ENCODE measurements around the gene EFNA3. TPM values are rescaled to one million over a fixed set of nuclear protein-coding genes. Genes with fewer than 3 reads are reported as not detected.

The EFNA3 gene
- polyA plus RNA-seq, 4 donors: 2.0 to 7.0 (median 5.4) TPM

- H3K27me3 ChIP-seq (ENCODE audit: control insufficient read depth in 3 of 3, insufficient read depth in 3 of 3, low read length in 3 of 3): peaks cover 0 to 15% (median 0%) of the 10 kb centered on the region in 3 donors
- 29 to 61% (median 48%) methylated on average over 7 of the region's 7 CpGs for WGBS, 3 donors
- peak overlapping the region in 2 of 3 donors; percentile 8 to 83 for H3K27ac ChIP-seq (ENCODE audit: low read depth in 1 of 3, low read length in 2 of 3)
- peaks cover 0 to 46% (median 0%) of the 10 kb centered on the region in 3 donors for H3K36me3 ChIP-seq (ENCODE audit: control insufficient read depth in 3 of 3, insufficient read depth in 2 of 3, low read depth in 1 of 3, low read length in 3 of 3)
- H3K9me3 ChIP-seq (ENCODE audit: control insufficient read depth in 2 of 2, insufficient read depth in 1 of 2, low read depth in 1 of 2, low read length in 1 of 2): no peaks in the 10 kb centered on the region
- no peak for FAIRE-seq
- peaks cover 0 to 64% (median 3%) of the 10 kb centered on the region in 3 donors for H3K4me1 ChIP-seq (ENCODE audit: control insufficient read depth in 3 of 3, insufficient read depth in 2 of 3, low read depth in 1 of 3, low read length in 2 of 3)
- peak in 1 of 2 donors; percentile 43 for DNase-seq
- H3K4me3 ChIP-seq (ENCODE audit: low read depth in 1 of 3, low read length in 3 of 3): no peak overlapping the region
These were observed 9.0 kb upstream of the EFNA3 start for GRCh38 chr1:155069551-155070157.

DNA sequence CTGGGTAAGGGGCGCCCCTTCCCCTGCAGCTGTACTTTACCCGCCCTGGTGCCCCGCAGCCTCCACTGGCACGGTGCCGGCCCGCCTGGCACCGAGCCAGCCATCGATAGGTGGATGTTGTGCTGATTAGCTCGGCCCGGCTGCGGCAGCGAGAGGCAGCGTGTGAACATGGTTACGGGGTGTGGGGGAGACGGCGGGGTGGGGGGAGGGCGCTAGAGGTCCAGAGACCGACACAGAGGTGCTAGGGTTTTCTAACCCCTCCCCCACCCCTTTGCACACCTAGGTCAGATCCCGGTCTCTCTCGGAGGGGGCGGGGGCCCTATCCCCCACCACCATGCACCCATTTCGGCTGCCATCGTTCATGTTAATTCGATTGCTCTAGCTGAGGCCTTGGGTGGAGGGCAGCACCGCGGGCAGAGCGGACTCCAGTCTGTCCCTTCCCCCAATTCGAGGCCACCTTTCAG is 8.4 kb upstream of the EFNA3 start:
- Histone ChIP-seq H3K9me3 (ENCODE audit: control insufficient read depth in 2 of 2, insufficient read depth in 1 of 2, low read depth in 1 of 2, low read length in 1 of 2) (no peaks in the 10 kb centered on the region), H3K4me1 (ENCODE audit: control insufficient read depth in 3 of 3, insufficient read depth in 2 of 3, low read depth in 1 of 3, low read length in 2 of 3) (peaks cover 0 to 60% (median 0%) of the 10 kb centered on the region in 3 donors), H3K4me3 (ENCODE audit: low read depth in 1 of 3, low read length in 3 of 3) (peak overlapping the region in 1 of 3 donors; percentile 41), H3K27ac (ENCODE audit: low read depth in 1 of 3, low read length in 2 of 3) (peak overlapping the region in 2 of 3 donors; percentile 8 to 83), H3K36me3 (ENCODE audit: control insufficient read depth in 3 of 3, insufficient read depth in 2 of 3, low read depth in 1 of 3, low read length in 3 of 3) (peaks cover 0 to 43% (median 0%) of the 10 kb centered on the region in 3 donors), H3K27me3 (ENCODE audit: control insufficient read depth in 3 of 3, insufficient read depth in 3 of 3, low read length in 3 of 3) (peaks cover 0 to 15% (median 0%) of the 10 kb centered on the region in 3 donors)
- FAIRE-seq: no peak
- peak; percentile 50 to 89 for DNase-seq
- WGBS, 3 donors: 16 to 36% (median 21%) methylated on average over 26 to 28 of the region's 28 CpGs

DNA sequence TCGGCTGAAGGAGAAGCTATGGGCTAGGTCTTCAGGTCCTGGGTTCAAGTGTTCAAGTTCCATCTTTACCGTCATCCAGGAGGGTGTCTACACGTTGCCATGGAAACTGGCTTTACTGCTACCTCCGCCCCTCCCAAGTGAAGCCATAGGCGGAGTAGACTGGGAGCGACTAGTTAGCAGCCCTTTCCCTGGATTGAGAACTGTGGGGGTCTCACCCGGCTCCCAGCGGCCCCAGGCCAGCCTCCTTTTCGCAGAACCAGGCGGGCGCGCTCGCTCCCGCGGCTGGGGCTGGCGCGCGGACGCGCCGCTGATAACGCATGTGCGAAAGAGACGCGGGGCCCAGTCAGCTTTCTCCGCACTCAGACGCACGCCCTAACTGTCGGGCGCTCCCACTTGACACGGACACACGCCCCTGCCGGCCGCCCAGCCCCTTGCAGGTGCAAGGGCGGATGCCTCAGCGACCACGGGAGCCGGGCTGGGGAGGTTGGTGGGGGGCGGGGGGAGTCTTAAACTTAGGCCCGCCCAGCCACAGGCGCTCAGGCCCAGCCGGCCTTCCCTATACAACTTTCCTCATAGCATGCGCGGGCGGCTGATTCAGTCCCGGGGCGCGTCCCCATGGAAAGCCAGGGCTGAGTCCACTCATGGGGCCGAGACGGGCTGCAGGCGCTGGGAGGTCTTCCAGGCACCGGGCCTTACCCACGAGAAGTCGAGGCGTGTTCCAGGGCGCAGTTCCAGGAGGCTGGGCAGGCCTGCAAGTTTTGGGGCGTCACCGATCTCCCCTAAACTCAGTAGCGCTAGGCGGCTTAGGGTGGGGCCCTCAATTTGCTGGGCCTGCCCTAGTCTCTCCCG is 7.7 kb upstream of the EFNA3 start:
- Histone ChIP-seq H3K36me3 (ENCODE audit: control insufficient read depth in 3 of 3, insufficient read depth in 2 of 3, low read depth in 1 of 3, low read length in 3 of 3) (peaks cover 0 to 38% (median 0%) of the 10 kb centered on the region in 3 donors), H3K27me3 (ENCODE audit: control insufficient read depth in 3 of 3, insufficient read depth in 3 of 3, low read length in 3 of 3) (peaks cover 0 to 15% (median 0%) of the 10 kb centered on the region in 3 donors), H3K4me1 (ENCODE audit: control insufficient read depth in 3 of 3, insufficient read depth in 2 of 3, low read depth in 1 of 3, low read length in 2 of 3) (peaks cover 0 to 54% (median 0%) of the 10 kb centered on the region in 3 donors), H3K4me3 (ENCODE audit: low read depth in 1 of 3, low read length in 3 of 3) (peak overlapping the region in 2 of 3 donors; percentile 4 to 41), H3K9me3 (ENCODE audit: control insufficient read depth in 2 of 2, insufficient read depth in 1 of 2, low read depth in 1 of 2, low read length in 1 of 2) (no peaks in the 10 kb centered on the region), H3K27ac (ENCODE audit: low read depth in 1 of 3, low read length in 2 of 3) (peak overlapping the region in 2 of 3 donors; percentile 53 to 83)
- 3 to 8% (median 4%) methylated on average over 56 to 61 of the region's 61 CpGs for WGBS, 3 donors
- DNase-seq (peak; percentile 81 to 95), FAIRE-seq (no peak)

GRCh38 chr1:155071701-155072100 is 6.9 kb upstream of the EFNA3 start:
- Histone ChIP-seq H3K27ac (ENCODE audit: low read depth in 1 of 3, low read length in 2 of 3) (peak overlapping the region in 1 of 3 donors; percentile 83), H3K27me3 (ENCODE audit: control insufficient read depth in 3 of 3, insufficient read depth in 3 of 3, low read length in 3 of 3) (peaks cover 0 to 15% (median 0%) of the 10 kb centered on the region in 3 donors), H3K36me3 (ENCODE audit: control insufficient read depth in 3 of 3, insufficient read depth in 2 of 3, low read depth in 1 of 3, low read length in 3 of 3) (peaks cover 0 to 31% (median 0%) of the 10 kb centered on the region in 3 donors), H3K4me1 (ENCODE audit: control insufficient read depth in 3 of 3, insufficient read depth in 2 of 3, low read depth in 1 of 3, low read length in 2 of 3) (peaks cover 0 to 47% (median 0%) of the 10 kb centered on the region in 3 donors), H3K9me3 (ENCODE audit: control insufficient read depth in 2 of 2, insufficient read depth in 1 of 2, low read depth in 1 of 2, low read length in 1 of 2) (no peaks in the 10 kb centered on the region), H3K4me3 (ENCODE audit: low read depth in 1 of 3, low read length in 3 of 3) (peak overlapping the region in 1 of 3 donors; percentile 41)
- whole genome bisulfite sequencing, 3 donors: 58 to 80% (median 65%) methylated on average over 14 of the region's 14 CpGs
- no peak for FAIRE-seq
- DNase-seq: peak in 1 of 2 donors; percentile 59

DNA sequence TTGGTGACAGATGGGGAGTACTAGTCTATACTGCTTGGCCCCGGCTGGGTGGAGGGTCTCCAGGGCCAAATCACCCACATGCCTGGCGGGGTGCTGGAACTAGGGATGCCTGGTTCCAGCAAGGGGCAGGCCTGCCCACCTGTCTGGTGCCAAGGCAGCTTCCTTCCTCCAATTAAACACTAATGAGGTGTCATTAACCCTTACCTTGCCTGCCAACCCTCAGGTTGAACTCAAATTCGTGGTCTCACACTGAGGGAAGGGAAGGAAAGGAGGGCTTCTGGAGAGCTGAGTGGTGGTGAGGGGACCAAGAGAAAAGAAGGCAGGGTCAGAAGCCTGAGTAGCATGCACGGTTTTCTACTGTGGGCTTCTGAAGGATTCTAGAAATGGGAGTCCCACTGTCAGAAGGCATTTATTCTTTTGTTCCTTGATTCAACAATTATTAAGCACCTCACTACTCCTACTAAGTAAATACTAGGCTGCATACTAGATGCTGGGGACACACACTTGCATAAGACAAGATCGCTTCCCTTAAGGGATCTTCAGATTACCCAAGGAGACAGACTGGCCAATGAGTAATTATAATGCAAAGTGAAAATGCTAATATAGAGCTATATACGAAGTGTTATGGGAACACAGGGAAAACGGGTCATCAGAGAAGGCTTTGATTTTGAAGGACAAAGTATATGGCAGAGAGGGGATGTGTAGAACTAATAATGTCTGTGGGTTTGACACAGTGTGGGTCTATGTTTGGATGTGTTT is 5.9 kb upstream of the EFNA3 start:
- DNase-seq: no peak
- FAIRE-seq: no peak
- Histone ChIP-seq H3K36me3 (ENCODE audit: control insufficient read depth in 3 of 3, insufficient read depth in 2 of 3, low read depth in 1 of 3, low read length in 3 of 3) (peaks cover 0 to 22% (median 0%) of the 10 kb centered on the region in 3 donors), H3K27me3 (ENCODE audit: control insufficient read depth in 3 of 3, insufficient read depth in 3 of 3, low read length in 3 of 3) (peaks cover 0 to 15% (median 0%) of the 10 kb centered on the region in 3 donors), H3K4me1 (ENCODE audit: control insufficient read depth in 3 of 3, insufficient read depth in 2 of 3, low read depth in 1 of 3, low read length in 2 of 3) (peaks cover 0 to 47% (median 0%) of the 10 kb centered on the region in 3 donors), H3K9me3 (ENCODE audit: control insufficient read depth in 2 of 2, insufficient read depth in 1 of 2, low read depth in 1 of 2, low read length in 1 of 2) (no peaks in the 10 kb centered on the region), H3K27ac (ENCODE audit: low read depth in 1 of 3, low read length in 2 of 3) (no peak overlapping the region), H3K4me3 (ENCODE audit: low read depth in 1 of 3, low read length in 3 of 3) (no peak overlapping the region)
- WGBS, 3 donors: 66 to 71% (median 67%) methylated on average over 7 of the region's 7 CpGs

- FAIRE-seq (no peak), DNase-seq (no peak)
These were observed 5.0 kb upstream of the EFNA3 start for GRCh38 chr1:155073377-155074242.

DNA sequence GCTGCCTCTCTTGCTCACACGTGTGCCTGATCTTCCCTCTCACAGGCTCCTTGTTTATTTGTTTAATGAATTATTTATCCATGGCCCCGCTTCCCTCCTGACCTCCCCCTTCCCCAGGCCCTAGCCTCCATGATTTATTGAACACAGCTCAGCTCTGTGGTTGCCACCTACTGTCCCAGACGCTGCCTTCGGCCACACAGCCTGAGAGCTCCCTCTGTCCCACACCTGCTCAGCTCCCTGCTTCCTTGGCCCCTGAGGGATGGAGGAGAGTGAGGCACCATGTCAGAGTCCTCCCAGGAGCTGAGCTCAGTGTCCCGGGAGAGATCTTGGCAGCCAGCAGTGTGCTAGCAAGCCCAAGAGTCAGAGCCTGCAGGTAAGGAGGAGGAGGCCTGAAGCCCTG is 3.1 kb upstream of the EFNA3 start:
- Histone ChIP-seq H3K4me3 (ENCODE audit: low read depth in 1 of 3, low read length in 3 of 3) (no peak overlapping the region), H3K9me3 (ENCODE audit: control insufficient read depth in 2 of 2, insufficient read depth in 1 of 2, low read depth in 1 of 2, low read length in 1 of 2) (no peaks in the 10 kb centered on the region), H3K27ac (ENCODE audit: low read depth in 1 of 3, low read length in 2 of 3) (no peak overlapping the region), H3K27me3 (ENCODE audit: control insufficient read depth in 3 of 3, insufficient read depth in 3 of 3, low read length in 3 of 3) (peaks cover 0 to 31% (median 4%) of the 10 kb centered on the region in 3 donors), H3K36me3 (ENCODE audit: control insufficient read depth in 3 of 3, insufficient read depth in 2 of 3, low read depth in 1 of 3, low read length in 3 of 3) (no peaks in the 10 kb centered on the region), H3K4me1 (ENCODE audit: control insufficient read depth in 3 of 3, insufficient read depth in 2 of 3, low read depth in 1 of 3, low read length in 2 of 3) (peaks cover 5 to 44% (median 5%) of the 10 kb centered on the region in 3 donors)
- DNase-seq (no peak), FAIRE-seq (no peak)
- WGBS, 3 donors: 56 to 63% (median 62%) methylated on average over 5 of the region's 5 CpGs

More at GRCh38 chr1:155073377-155074242, 5.0 kb upstream of the EFNA3 start:
- Histone ChIP-seq H3K4me1 (ENCODE audit: control insufficient read depth in 3 of 3, insufficient read depth in 2 of 3, low read depth in 1 of 3, low read length in 2 of 3) (peaks cover 0 to 47% (median 0%) of the 10 kb centered on the region in 3 donors), H3K9me3 (ENCODE audit: control insufficient read depth in 2 of 2, insufficient read depth in 1 of 2, low read depth in 1 of 2, low read length in 1 of 2) (no peaks in the 10 kb centered on the region), H3K4me3 (ENCODE audit: low read depth in 1 of 3, low read length in 3 of 3) (no peak overlapping the region), H3K36me3 (ENCODE audit: control insufficient read depth in 3 of 3, insufficient read depth in 2 of 3, low read depth in 1 of 3, low read length in 3 of 3) (peaks cover 0 to 13% (median 0%) of the 10 kb centered on the region in 3 donors), H3K27me3 (ENCODE audit: control insufficient read depth in 3 of 3, insufficient read depth in 3 of 3, low read length in 3 of 3) (peaks cover 0 to 15% (median 0%) of the 10 kb centered on the region in 3 donors), H3K27ac (ENCODE audit: low read depth in 1 of 3, low read length in 2 of 3) (no peak overlapping the region)
- WGBS, 3 donors: 90% methylated on average over 3 of the region's 3 CpGs

Data from small intestine (tissue), 7 donors.